Measurements from ENCODE around the gene MYZAP.

GRCh38 chr15:57575363-57575762 lies 16.3 kb upstream of the MYZAP start:
- no peak for TF ChIP-seq CTCF (conservative IDR thresholded peaks at IDR 0.05; ENCODE audit: low read length)
- TF ChIP-seq EZH2phosphoT487 (IDR thresholded peaks at IDR 0.05; ENCODE audit: borderline replicate concordance), result no peak

All from Loucy (cell line).